HT-29 (cell line): ENCODE data around the gene SLC35E3. TPM values are rescaled to one million over a fixed set of nuclear protein-coding genes. Genes with fewer than 3 reads are reported as not detected.

Experiments used
- DNase-seq: peaks from one replicate; pipeline ENCODE4 v3.0.0-alpha.2; 2015; ENCODE audit warnings: low spot score
- total RNA-seq: library from RNA; depleted of rRNA; stranded (reverse); fragments of >200 nt; shearing (Covaris generic); gene quantifications from 2 replicates; pipeline ENCODE4 v1.2.3, GENCODE V29; 2014

Gene SLC35E3
- total RNA-seq, 1 experiment from 2014 or later, result 2.9 TPM

GRCh38 chr12:68769941-68770340 is 24.0 kb downstream of the SLC35E3 start:
- no peak for DNase-seq

GRCh38 chr12:68771223-68771925 is 25.4 kb downstream of the SLC35E3 start:
- no peak for DNase-seq

- no peak for DNase-seq
These were observed 26.7 kb downstream of the SLC35E3 start for GRCh38 chr12:68772714-68773113.

GRCh38 chr12:68773582-68773981 is 27.6 kb downstream of the SLC35E3 start:
- DNase-seq, result no peak

- no peak for DNase-seq
These were observed 29.2 kb downstream of the SLC35E3 start for GRCh38 chr12:68775121-68775630.

GRCh38 chr12:68776976-68777610 is 31.1 kb downstream of the SLC35E3 start:
- DNase-seq, result no peak

- DNase-seq, result no peak
These were observed 33.3 kb downstream of the SLC35E3 start for GRCh38 chr12:68779280-68779679.

- no peak for DNase-seq
These were observed 34.8 kb downstream of the SLC35E3 start for GRCh38 chr12:68780731-68781130.

- no peak for DNase-seq
These were observed 35.8 kb downstream of the SLC35E3 start for GRCh38 chr12:68781728-68782127.

GRCh38 chr12:68784015-68784414 is 38.0 kb downstream of the SLC35E3 start:
- DNase-seq, result no peak

GRCh38 chr12:68785358-68785757 is 39.4 kb downstream of the SLC35E3 start:
- DNase-seq, result no peak

GRCh38 chr12:68785823-68786222 is 39.8 kb downstream of the SLC35E3 start:
- DNase-seq, result no peak

- DNase-seq, result no peak
These were observed 41.0 kb downstream of the SLC35E3 start for GRCh38 chr12:68786929-68787328.

GRCh38 chr12:68788554-68789143 is 42.7 kb downstream of the SLC35E3 start:
- no peak for DNase-seq

- no peak for DNase-seq
These were observed 43.3 kb downstream of the SLC35E3 start for GRCh38 chr12:68789144-68789878.

- DNase-seq, result no peak
These were observed 44.3 kb downstream of the SLC35E3 start for GRCh38 chr12:68790081-68790951.

- no peak for DNase-seq
These were observed 44.9 kb downstream of the SLC35E3 start for GRCh38 chr12:68790952-68791234.

GRCh38 chr12:68791897-68792481 is 46.0 kb downstream of the SLC35E3 start:
- DNase-seq, result no peak

GRCh38 chr12:68792952-68793351 is 47.0 kb downstream of the SLC35E3 start:
- DNase-seq, result peak; percentile 77

- no peak for DNase-seq
These were observed 47.5 kb downstream of the SLC35E3 start for GRCh38 chr12:68793436-68793835.
